Left colon (tissue), 2 donors: Measurements from ENCODE around the gene SF3B3. TPM values are rescaled to one million over a fixed set of nuclear protein-coding genes. Genes with fewer than 3 reads are reported as not detected.
"Not testable (repeated sequence)": the region's sequence is repeated elsewhere in the genome, so short reads cannot be mapped to it uniquely, and the experiment has no call there.

Experiments used
- ATAC-seq: fragments of 200-7000 bp; cut with Tn5 transposase; one replicate; pipeline ENCODE4 v1.9.1; 2020; ENCODE audit warnings: mild to moderate bottlenecking, moderate library complexity
- DNase-seq, 2 donors: peaks; one replicate each; pipeline ENCODE4 v3.0.0-alpha.2; 2020
- intact Hi-C, 2 donors: fragments of 100-400 bp; cut with DNase I in 1 of 2; cut with micrococcal nuclease in 1 of 2; formaldehyde crosslinking; loops; one replicate each; pipeline versions ENCODE4 v1.11.2 to v1.14.0; 2022; cut with DNase I, micrococcal nuclease
- total RNA-seq, 2 donors: library from RNA; stranded (reverse); fragmentation: NEBNext Ultra II Directional; extraction: Animal tissue kit (Norgen Biotek cat#: 25700); gene quantifications; one replicate each; pipeline ENCODE4 v1.2.1, GENCODE V29; 2021
- donor health status: DM: no; HTN: no; CAD: no.
- donor health status: DM: yes; HTN: yes; CAD: no.

Gene SF3B3
- total RNA-seq, 2 donors from 2014 or later: 133 to 168 TPM

- intact Hi-C loops: no loop called here
- DNase-seq (no peak), ATAC-seq (no peak)
Observed at GRCh38 chr16:70601576-70602575, 78.3 kb downstream of the SF3B3 start.

DNA sequence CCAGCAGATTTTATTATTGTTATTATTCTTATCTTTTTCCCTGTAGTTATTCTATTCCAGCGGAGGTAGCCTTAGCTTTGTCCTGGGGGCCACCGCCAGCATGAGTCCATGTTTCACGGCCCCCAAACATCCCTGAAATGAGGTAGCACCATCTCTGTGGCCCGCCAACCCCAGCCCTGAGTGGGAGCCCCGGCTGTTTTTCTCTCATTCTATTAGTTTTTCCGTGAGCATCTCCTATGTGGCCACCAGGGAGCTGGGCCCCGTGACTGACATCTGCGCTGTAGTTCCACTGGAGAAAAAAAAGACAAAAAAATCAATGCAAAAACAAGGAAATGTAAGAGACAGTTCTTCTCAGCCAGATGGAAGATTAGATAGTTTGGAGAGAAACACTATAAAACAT is 79.2 kb downstream of the SF3B3 start:
- DNase-seq (no peak), ATAC-seq (no peak)
- intact Hi-C loops: no loop called here

DNA sequence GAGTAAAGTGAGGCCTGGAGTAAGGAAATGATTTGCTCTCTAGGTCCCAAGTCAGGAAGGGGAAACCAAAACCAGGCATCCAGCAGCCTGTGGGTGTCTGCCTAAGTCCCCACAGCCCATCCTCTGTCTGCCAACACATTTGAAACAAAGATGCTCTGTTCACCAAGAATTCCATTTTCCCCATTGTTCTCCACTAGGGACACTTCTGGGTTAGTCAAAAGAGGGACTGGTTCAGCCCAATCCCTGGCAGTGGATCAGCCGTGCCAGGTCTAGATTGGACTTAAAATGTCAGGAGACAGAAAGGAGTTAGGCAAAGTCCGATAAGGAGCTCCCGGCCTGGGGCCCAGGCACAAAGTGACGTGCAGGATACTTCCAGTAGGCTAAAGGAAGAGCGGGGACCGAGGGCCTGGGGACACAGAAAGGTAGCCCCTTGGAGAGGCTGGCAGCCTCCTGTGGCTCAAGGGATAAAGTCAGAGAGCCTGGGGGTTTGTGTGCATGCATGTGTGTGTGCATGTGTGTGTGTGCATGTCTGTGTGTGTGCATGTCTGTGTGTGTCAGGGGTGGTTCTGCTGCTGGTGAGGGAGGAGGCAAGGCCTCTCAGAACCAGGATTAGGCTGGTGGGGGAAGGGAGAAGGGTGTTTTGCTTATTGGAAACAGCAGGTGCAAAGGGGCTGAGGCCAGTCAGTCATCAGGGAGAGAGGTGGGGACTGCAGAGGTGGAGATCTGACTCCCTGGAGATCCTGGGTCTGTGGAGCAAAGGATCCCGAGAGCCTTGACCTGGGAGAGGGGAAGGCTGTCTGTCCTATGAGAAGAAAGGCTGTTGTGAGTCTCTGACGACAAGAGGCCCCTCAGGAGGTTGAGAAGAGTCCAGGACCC is 81.0 kb downstream of the SF3B3 start:
- DNase-seq (no peak), ATAC-seq (no peak)
- intact Hi-C loops: no loop called here

DNA sequence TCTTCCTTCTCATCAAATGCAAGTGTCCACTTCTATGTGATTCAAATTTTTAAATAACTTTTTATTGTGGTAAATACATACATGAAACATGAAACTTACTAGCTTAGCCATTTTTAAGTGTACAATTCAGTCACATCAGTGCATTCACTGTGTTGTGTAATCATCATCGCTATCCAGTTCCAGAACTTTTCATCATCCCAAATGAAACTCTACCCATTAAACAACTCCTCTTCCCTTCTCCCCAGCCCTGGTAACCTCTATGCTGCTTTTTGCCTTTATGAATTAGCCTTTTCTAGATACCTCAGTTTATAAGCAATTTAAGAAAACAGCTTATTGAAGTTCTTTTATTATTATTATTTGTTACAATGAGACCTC is 81.7 kb downstream of the SF3B3 start:
- intact Hi-C loops: no loop called here
- no peak for ATAC-seq
- no peak for DNase-seq

DNA sequence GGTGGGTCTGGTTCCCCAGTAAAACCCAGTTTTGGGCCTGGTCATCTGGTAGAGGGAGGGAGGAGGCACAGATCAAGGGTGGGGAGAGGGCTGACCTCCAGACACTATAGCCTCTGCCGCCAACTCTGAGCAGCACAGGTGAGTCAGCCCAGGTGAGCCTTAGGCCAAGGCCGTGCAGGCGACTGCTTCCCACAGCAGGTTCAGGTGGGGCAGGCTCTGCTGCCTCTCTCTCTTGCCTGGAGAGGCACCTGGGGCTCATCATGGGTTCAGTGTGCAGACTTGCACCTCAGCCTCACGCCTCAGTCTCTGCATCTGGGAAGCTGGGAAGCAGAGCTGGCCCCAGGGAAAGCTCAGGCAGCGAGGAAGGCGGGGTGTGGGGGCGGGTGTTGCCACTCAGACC is 84.9 kb downstream of the SF3B3 start:
- ATAC-seq (no peak), DNase-seq (no peak)
- intact Hi-C loops: no loop called here

DNA sequence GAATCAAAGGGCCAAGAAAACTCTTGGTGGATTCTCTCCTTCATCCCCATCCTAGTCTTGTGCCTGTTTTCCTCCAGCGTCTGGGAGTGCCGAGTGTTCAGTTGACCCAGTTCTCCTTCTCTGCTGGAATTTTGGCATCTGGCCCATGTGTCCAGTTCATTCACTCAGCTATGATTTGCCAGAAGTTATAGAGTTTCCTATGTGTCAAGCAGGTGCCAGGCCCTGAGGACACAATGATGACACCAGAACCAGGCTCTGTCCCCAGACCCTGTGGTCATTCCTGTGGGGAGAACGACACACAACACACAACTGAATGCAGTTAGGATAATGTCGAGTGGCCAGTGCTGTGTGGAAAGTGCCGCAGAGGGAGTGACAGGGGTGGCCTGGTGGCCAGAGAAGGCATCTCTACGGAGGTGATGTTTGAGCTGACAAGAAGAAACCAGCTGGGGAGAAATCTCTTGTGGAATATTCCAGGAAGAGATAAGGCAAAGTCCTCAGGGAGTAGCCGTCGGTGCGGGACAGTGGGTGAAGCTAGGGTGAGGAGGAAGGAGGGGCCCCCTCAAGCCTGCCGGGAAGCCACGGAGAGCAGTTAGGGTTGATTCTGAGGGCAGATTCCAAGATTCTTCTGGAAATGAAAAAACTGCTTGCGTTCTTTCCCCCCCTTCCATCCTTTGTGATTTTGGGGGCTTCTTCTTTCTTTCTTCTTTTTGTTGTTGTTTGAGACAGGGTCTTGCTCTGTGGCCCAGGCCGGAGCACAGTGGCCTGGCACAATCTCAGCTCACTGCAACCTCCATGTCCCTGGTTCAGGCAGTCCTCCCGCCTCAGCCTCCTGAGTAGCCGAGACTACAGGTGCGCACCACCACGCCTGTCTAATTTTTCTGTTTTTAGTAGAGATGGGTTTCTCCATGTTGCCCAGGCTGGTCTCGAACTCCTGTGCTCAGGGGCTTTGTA is 86.9 kb downstream of the SF3B3 start:
- DNase-seq (peak; percentile 34 to 45), ATAC-seq (peak; percentile 67)
- intact Hi-C loops: no loop called here

- DNase-seq (no peak), ATAC-seq (no peak)
- intact Hi-C loops: no loop called here
Observed at GRCh38 chr16:70611224-70611598, 87.6 kb downstream of the SF3B3 start.

- DNase-seq (no peak), ATAC-seq (no peak)
Observed at GRCh38 chr16:70611785-70612303, 88.2 kb downstream of the SF3B3 start.

DNA sequence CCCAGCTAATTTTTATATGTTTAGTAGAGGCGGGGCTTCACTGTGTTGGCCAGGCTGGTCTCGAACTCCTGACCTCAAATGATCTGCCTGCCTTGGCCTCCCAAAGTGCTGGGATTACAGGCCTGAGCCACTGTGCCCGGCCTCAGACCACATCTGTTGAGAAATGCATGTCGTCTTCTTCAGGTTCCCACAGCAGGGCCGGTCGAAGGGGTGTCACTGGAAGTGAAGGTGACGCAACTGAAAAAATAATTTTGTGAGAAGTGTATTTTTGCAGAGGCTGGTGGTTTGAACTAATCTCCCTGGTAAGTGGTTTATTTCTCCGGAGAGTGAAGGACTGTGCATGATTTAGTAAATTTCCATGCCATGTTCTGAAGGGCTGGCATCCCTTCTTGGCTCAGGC is 89.3 kb downstream of the SF3B3 start:
- DNase-seq: no peak
- intact Hi-C loops: no loop called here
- no peak for ATAC-seq

More at GRCh38 chr16:70611785-70612303, 88.2 kb downstream of the SF3B3 start:
- intact Hi-C loops: no loop called here

DNA sequence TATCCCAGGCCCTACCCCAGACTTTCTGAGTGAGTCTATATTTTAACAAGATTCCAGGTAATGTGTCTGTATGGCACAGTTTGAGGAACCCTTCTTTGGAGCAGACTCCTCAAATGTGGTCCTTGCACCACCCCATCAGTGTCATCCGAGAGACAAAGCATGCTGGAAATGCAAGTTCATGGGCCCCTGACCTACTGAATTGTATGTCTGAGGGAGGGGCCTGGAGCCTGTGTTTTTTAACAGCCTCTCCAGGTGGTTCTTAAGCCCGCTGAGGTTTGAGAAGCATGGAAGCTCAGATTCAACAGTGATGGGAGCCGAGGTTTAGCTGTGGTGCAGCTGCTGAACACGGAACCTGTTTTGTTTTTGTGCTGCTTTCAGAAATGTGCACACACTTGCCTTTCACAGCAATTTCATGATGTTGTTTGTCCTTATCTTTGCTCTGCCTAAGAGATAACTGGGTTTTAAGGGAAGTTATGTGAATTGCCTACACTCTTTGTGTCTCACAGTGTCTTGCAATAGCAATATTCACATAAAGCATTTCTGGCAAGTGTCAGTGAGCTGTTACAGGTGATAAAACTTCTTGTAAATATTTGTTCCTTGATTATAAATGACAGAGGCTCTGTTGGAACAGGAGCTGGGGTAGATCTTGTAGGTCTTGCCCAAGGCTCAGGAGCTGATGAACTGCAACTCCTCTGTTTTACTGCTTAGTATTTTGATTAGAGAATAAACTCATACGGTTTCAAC is 90.8 kb downstream of the SF3B3 start:
- DNase-seq: no peak
- peak; percentile 87 for ATAC-seq
- intact Hi-C loops: no loop called here

DNA sequence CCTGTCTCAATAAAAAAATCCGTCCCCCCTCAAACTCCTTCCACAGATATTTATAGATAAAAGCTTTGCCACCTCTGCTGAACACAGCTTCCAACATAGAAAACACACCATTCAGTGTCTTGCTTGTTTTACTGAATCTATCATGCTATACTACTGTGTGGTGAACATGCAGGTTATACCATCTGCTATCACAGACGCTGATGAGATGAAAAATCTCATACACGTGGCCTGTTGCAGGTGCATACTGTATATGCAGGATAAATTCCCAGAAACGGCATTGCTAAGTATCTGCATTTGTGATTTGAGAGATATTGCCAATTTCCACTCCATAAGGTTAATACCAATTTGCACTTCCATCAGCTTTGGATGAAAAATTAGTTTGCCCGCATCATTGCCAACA is 92.3 kb downstream of the SF3B3 start:
- intact Hi-C loops: no loop called here
- ATAC-seq (no peak), DNase-seq (no peak)

- intact Hi-C loops, DNase-seq, ATAC-seq: not testable (repeated sequence)
Observed at GRCh38 chr16:70621864-70622263, 98.2 kb downstream of the SF3B3 start.

Other genes starting within 250 kb of the SF3B3 start
- gene AARS1, start 234.3 kb upstream of the SF3B3 start, total RNA-seq: 10 to 100 TPM; 38.9 to 62.4 TPM
- gene DDX19B, start 224.6 kb upstream of the SF3B3 start, total RNA-seq: 10 to 100 TPM; 27.3 to 28.2 TPM
- gene DDX19A, start 176.9 kb upstream of the SF3B3 start, total RNA-seq: 10 to 100 TPM; 16.1 to 19.0 TPM
- gene ST3GAL2, start 84.7 kb upstream of the SF3B3 start, total RNA-seq: 1 to 10 TPM; 6.0 to 8.7 TPM
- gene FCSK, start 69.2 kb upstream of the SF3B3 start, total RNA-seq: 10 to 100 TPM; 36.5 to 48.8 TPM
- 10 to 100 TPM; 49.5 to 54.4 TPM for gene COG4, start 262 bp upstream of the SF3B3 start, total RNA-seq
- 1 to 10 TPM in 1 of 2 donors, under 1 TPM in 1; 0.89 to 1.5 TPM for gene IL34, start 122.7 kb downstream of the SF3B3 start, total RNA-seq
- gene MTSS2, start 162.2 kb downstream of the SF3B3 start, total RNA-seq: 10 to 100 TPM; 21.5 to 28.3 TPM